Endothelial cell (in vitro differentiated cells): ENCODE data around the gene PCSK5. TPM values are rescaled to one million over a fixed set of nuclear protein-coding genes. Genes with fewer than 3 reads are reported as not detected.

Experiments
- DNase-seq: peaks from one replicate; pipeline ENCODE4 v3.0.0; 2021; ENCODE audit warnings: low spot score
- H3K27ac Mint-ChIP-seq: one replicate; pipeline ENCODE4 v1.8.0; 2021; ENCODE audit warnings: mixed read lengths, inconsistent platforms; ENCODE audit not compliant: unreplicated experiment
- H3K27me3 Mint-ChIP-seq: one replicate; pipeline ENCODE4 v1.8.0; 2021; ENCODE audit warnings: mild to moderate bottlenecking, moderate library complexity, mixed read lengths, inconsistent platforms; ENCODE audit not compliant: unreplicated experiment
- H3K36me3 Mint-ChIP-seq: one replicate; pipeline ENCODE4 v1.8.0; 2021; ENCODE audit warnings: mild to moderate bottlenecking, low read depth, mixed read lengths, inconsistent platforms; ENCODE audit not compliant: unreplicated experiment
- H3K4me1 Mint-ChIP-seq: one replicate; pipeline ENCODE4 v1.8.0; 2021; ENCODE audit warnings: mild to moderate bottlenecking, mixed read lengths, inconsistent platforms; ENCODE audit not compliant: unreplicated experiment
- H3K4me3 Mint-ChIP-seq: one replicate; pipeline ENCODE4 v1.8.0; 2021; ENCODE audit warnings: mild to moderate bottlenecking, mixed read lengths, inconsistent platforms; ENCODE audit not compliant: unreplicated experiment
- H3K9me3 Mint-ChIP-seq: one replicate; pipeline ENCODE4 v1.8.0; 2021; ENCODE audit warnings: mixed read lengths, inconsistent platforms; ENCODE audit not compliant: unreplicated experiment
- total RNA-seq: library from RNA; stranded (reverse); fragmentation: NEBNext Ultra II Directional; extraction: Animal tissue kit (Norgen Biotek cat#: 25700); gene quantifications from one replicate; pipeline ENCODE4 v1.2.1, GENCODE V29; 2021; ENCODE audit not compliant: unreplicated experiment
- TF ChIP-seq, protein P1 (sequence below): fragments of 200-600 bp; sonication (generic); IDR thresholded peaks from one replicate; pipeline ENCODE4 v1.5.0; 2021; ENCODE audit warnings: antibody characterized with exemption; ENCODE audit not compliant: unreplicated experiment

PCSK5 gene
- total RNA-seq, 1 donor from 2014 or later = 3.1 TPM

GRCh38 chr9:75939536-75940111 lies 49.2 kb downstream of the PCSK5 start:
- no peak for DNase-seq
- Mint-ChIP-seq H3K27ac (no peak overlapping the region), H3K4me1 (no peaks in the 10 kb centered on the region), H3K27me3 (no peaks in the 10 kb centered on the region), H3K4me3 (no peak overlapping the region), H3K36me3 (no peaks in the 10 kb centered on the region), H3K9me3 (no peaks in the 10 kb centered on the region)
- TF ChIP-seq, protein P1, sequence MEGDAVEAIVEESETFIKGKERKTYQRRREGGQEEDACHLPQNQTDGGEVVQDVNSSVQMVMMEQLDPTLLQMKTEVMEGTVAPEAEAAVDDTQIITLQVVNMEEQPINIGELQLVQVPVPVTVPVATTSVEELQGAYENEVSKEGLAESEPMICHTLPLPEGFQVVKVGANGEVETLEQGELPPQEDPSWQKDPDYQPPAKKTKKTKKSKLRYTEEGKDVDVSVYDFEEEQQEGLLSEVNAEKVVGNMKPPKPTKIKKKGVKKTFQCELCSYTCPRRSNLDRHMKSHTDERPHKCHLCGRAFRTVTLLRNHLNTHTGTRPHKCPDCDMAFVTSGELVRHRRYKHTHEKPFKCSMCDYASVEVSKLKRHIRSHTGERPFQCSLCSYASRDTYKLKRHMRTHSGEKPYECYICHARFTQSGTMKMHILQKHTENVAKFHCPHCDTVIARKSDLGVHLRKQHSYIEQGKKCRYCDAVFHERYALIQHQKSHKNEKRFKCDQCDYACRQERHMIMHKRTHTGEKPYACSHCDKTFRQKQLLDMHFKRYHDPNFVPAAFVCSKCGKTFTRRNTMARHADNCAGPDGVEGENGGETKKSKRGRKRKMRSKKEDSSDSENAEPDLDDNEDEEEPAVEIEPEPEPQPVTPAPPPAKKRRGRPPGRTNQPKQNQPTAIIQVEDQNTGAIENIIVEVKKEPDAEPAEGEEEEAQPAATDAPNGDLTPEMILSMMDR = no peak

GRCh38 chr9:75941066-75941465 lies 50.6 kb downstream of the PCSK5 start:
- no peaks in the 10 kb centered on the region for H3K9me3 Mint-ChIP-seq
- H3K4me1 Mint-ChIP-seq = no peaks in the 10 kb centered on the region
- no peak for DNase-seq
- peaks cover 1% of the 10 kb centered on the region for H3K27me3 Mint-ChIP-seq
- H3K4me3 Mint-ChIP-seq = no peak overlapping the region
- TF ChIP-seq, protein P1 = no peak
- no peak overlapping the region for H3K27ac Mint-ChIP-seq
- H3K36me3 Mint-ChIP-seq = no peaks in the 10 kb centered on the region

- Mint-ChIP-seq H3K27ac (no peak overlapping the region), H3K4me1 (no peaks in the 10 kb centered on the region), H3K27me3 (peaks cover 1% of the 10 kb centered on the region), H3K4me3 (no peak overlapping the region), H3K9me3 (no peaks in the 10 kb centered on the region), H3K36me3 (no peaks in the 10 kb centered on the region)
- DNase-seq = no peak
- TF ChIP-seq, protein P1 = no peak
Observed at GRCh38 chr9:75941577-75942311, 51.3 kb downstream of the PCSK5 start.

GRCh38 chr9:75946766-75947165 lies 56.3 kb downstream of the PCSK5 start:
- H3K36me3 Mint-ChIP-seq = no peaks in the 10 kb centered on the region
- no peaks in the 10 kb centered on the region for H3K4me1 Mint-ChIP-seq
- no peak overlapping the region for H3K4me3 Mint-ChIP-seq
- DNase-seq = no peak
- no peak overlapping the region for H3K27ac Mint-ChIP-seq
- TF ChIP-seq, protein P1 = no peak
- H3K9me3 Mint-ChIP-seq = no peaks in the 10 kb centered on the region
- H3K27me3 Mint-ChIP-seq = peaks cover 1% of the 10 kb centered on the region

DNA sequence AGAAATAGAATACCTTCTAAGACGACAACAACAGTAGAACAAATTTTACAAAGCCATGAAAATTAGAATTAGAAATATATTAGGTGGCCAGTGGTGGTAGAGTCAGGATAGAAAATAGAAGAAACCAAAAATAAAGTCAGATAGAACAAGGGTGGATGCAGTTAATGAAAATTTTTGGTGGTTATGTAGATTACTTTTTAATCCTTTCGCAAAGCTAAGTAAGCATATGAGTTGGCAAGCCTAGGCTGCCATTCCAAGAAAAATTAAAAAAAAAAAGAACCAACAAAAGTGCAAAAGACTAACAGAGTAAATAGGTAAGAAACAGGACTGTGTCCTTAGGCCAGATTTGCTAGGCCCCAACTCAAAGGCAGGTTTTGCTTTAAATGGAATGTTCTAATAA lies 56.8 kb downstream of the PCSK5 start:
- Mint-ChIP-seq H3K4me3 (no peak overlapping the region), H3K27ac (no peak overlapping the region), H3K27me3 (peaks cover 1% of the 10 kb centered on the region), H3K36me3 (no peaks in the 10 kb centered on the region), H3K4me1 (no peaks in the 10 kb centered on the region), H3K9me3 (no peaks in the 10 kb centered on the region)
- no peak for DNase-seq
- TF ChIP-seq, protein P1 = no peak
